GM23338 (cell line): Measurements from ENCODE around the gene NUDT21. TPM values are rescaled to one million over a fixed set of nuclear protein-coding genes. Genes with fewer than 3 reads are reported as not detected.

Source experiments
- ATAC-seq: fragments of 200-7000 bp; cut with Tn5 transposase; 3 replicates; pipeline ENCODE4 v1.9.1; 2020
- DNase-seq: peaks from one replicate; pipeline ENCODE4 v3.0.0-alpha.2; 2015; ENCODE audit warnings: low spot score
- H2AFZ ChIP-seq: fragments of 200-600 bp; sonication (generic); 2 replicates; pipeline ENCODE4 v1.8.0; 2016; ENCODE audit warnings: antibody characterized with exemption, mild to moderate bottlenecking, moderate library complexity
- H3F3A ChIP-seq: fragments of 200-600 bp; sonication (generic); replicated peaks from 2 replicates; pipeline ENCODE4 v1.8.0; 2017; ENCODE audit warnings: antibody characterized with exemption, mixed run types, low read depth
- H3K27ac ChIP-seq: fragments of 200-600 bp; sonication (generic); 2 replicates; pipeline ENCODE4 v1.6.1; 2016; ENCODE audit warnings: low read depth
- H3K27me3 ChIP-seq: fragments of 200-600 bp; sonication (generic); 2 replicates; pipeline ENCODE4 v1.8.0; 2016; ENCODE audit warnings: mild to moderate bottlenecking, mixed run types, moderate library complexity; ENCODE audit not compliant: insufficient read depth
- H3K36me3 ChIP-seq: fragments of 200-600 bp; sonication (generic); 2 replicates; pipeline ENCODE4 v1.8.0; 2016; ENCODE audit warnings: mild to moderate bottlenecking; ENCODE audit not compliant: insufficient read depth
- H3K4me1 ChIP-seq: fragments of 200-600 bp; sonication (generic); 2 replicates; pipeline ENCODE4 v1.8.0; 2016; ENCODE audit warnings: mild to moderate bottlenecking, moderate library complexity; ENCODE audit not compliant: insufficient read depth
- H3K4me2 ChIP-seq: fragments of 200-600 bp; sonication (generic); 2 replicates; pipeline ENCODE4 v1.7.1; 2017; ENCODE audit warnings: mixed run types
- H3K4me3 ChIP-seq: fragments of 200-600 bp; sonication (generic); 2 replicates; pipeline ENCODE4 v1.6.1; 2016; ENCODE audit warnings: mixed run types
- H3K79me2 ChIP-seq: fragments of 200-600 bp; sonication (generic); replicated peaks from 2 replicates; pipeline ENCODE4 v1.8.0; 2017; ENCODE audit warnings: mild to moderate bottlenecking; ENCODE audit not compliant: insufficient read depth
- H3K9me2 ChIP-seq: fragments of 200-600 bp; sonication (generic); 2 replicates; pipeline ENCODE4 v1.8.0; 2017; ENCODE audit not compliant: insufficient read depth
- H4K20me1 ChIP-seq: fragments of 200-600 bp; sonication (generic); replicated peaks from 2 replicates; pipeline ENCODE4 v1.8.0; 2017; ENCODE audit warnings: mild to moderate bottlenecking; ENCODE audit not compliant: insufficient read depth
- H3K27ac Mint-ChIP-seq: 2 replicates; pipeline ENCODE4 v1.8.0; 2020; ENCODE audit warnings: inconsistent platforms, mild to moderate bottlenecking, moderate library complexity, mixed read lengths
- H3K27me3 Mint-ChIP-seq: 3 replicates; pipeline ENCODE4 v1.8.0; 2022; ENCODE audit warnings: low read depth, mild to moderate bottlenecking, moderate library complexity, mixed read lengths, inconsistent platforms; ENCODE audit not compliant: insufficient read depth, poor library complexity
- H3K36me3 Mint-ChIP-seq: 3 replicates; pipeline ENCODE4 v1.8.0; 2021; ENCODE audit warnings: low read depth, mild to moderate bottlenecking, inconsistent platforms, moderate library complexity, mixed read lengths
- H3K4me1 Mint-ChIP-seq: 3 replicates; pipeline ENCODE4 v1.8.0; 2020; ENCODE audit warnings: mild to moderate bottlenecking, inconsistent platforms, mixed read lengths
- H3K4me3 Mint-ChIP-seq: 3 replicates; pipeline ENCODE4 v1.8.0; 2021; ENCODE audit warnings: moderate library complexity, mild to moderate bottlenecking, inconsistent platforms, mixed read lengths
- H3K9me3 Mint-ChIP-seq: 3 replicates; pipeline ENCODE4 v1.8.0; 2020; ENCODE audit warnings: moderate library complexity, mild to moderate bottlenecking, inconsistent platforms, mixed read lengths
- CTCF ChIP-seq, 2 experiments: fragments of 200-600 bp in 1 of 2; sonication (generic) in 1 of 2; conservative IDR thresholded peaks; 2 replicates each; pipeline versions ENCODE4 v1.5.1 to v1.6.1; 2016 to 2017; ENCODE audit warnings: antibody characterized with exemption in 2 of 2, low read depth in 2 of 2, mild to moderate bottlenecking in 2 of 2, moderate library complexity in 1 of 2
- ETS1 ChIP-seq: IDR thresholded peaks from 2 replicates; pipeline ENCODE4 v1.6.1; 2016; ENCODE audit warnings: antibody characterized with exemption
- EZH2 ChIP-seq: fragments of 200-600 bp; sonication (generic); IDR thresholded peaks from one replicate; pipeline ENCODE4 v1.8.0; 2017; ENCODE audit warnings: antibody characterized with exemption, mild to moderate bottlenecking, low read depth; ENCODE audit not compliant: unreplicated experiment
- EZH2phosphoT487 ChIP-seq: fragments of 200-600 bp; sonication (generic); IDR thresholded peaks from one replicate; pipeline ENCODE4 v1.8.1; 2018; ENCODE audit warnings: antibody characterized with exemption; ENCODE audit not compliant: unreplicated experiment
- JUNB ChIP-seq: IDR thresholded peaks from one replicate; pipeline ENCODE4 v1.6.1; 2016; ENCODE audit warnings: antibody characterized with exemption; ENCODE audit not compliant: unreplicated experiment
- NANOG ChIP-seq: IDR thresholded peaks from 2 replicates; pipeline ENCODE4 v1.6.1; 2016; ENCODE audit warnings: antibody characterized with exemption, borderline replicate concordance
- POLR2AphosphoS5 ChIP-seq: IDR thresholded peaks from 2 replicates; pipeline ENCODE4 v1.6.1; 2016; ENCODE audit warnings: antibody characterized with exemption, low read depth
- REST ChIP-seq: IDR thresholded peaks from one replicate; pipeline ENCODE4 v1.6.1; 2018; ENCODE audit warnings: antibody characterized with exemption; ENCODE audit not compliant: unreplicated experiment
- STAT1 ChIP-seq: IDR thresholded peaks from one replicate; pipeline ENCODE4 v1.6.1; 2016; ENCODE audit warnings: antibody characterized with exemption; ENCODE audit not compliant: unreplicated experiment
- ZNF331 ChIP-seq: fragments of 250-450 bp; sonication (Bioruptor Pico); IDR thresholded peaks from 2 replicates; pipeline ENCODE4 v1.5.0; 2020; ENCODE audit warnings: low read depth, mild to moderate bottlenecking, moderate library complexity
- polyA plus RNA-seq: library from polyadenylated mRNA; unstranded; fragments of >200 nt; fragmentation: Nextera tagmentation; extraction: Ambion mirVana; gene quantifications from 2 replicates; pipeline ENCODE4 v1.2.1, GENCODE V29; 2016
- total RNA-seq: library from RNA; depleted of rRNA; stranded (reverse); fragments of >200 nt; shearing (Covaris generic); gene quantifications from 2 replicates; pipeline ENCODE4 v1.2.3, GENCODE V29; 2014

NUDT21 gene
- total and polyA plus RNA-seq, 2 experiments from 2014 or later = 83.4 to 132 TPM

GRCh38 chr16:56417138-56417537, 34.0 kb downstream of the NUDT21 start:
- no peak overlapping the region for H3K27ac Mint-ChIP-seq

GRCh38 chr16:56415875-56416274, 35.3 kb downstream of the NUDT21 start:
- Histone ChIP-seq H2AFZ (no peak overlapping the region), H3K4me3 (no peak overlapping the region), H3K27ac (no peak overlapping the region), H3K4me1 (peaks cover 30% of the 10 kb centered on the region), H3K36me3 (0 out of 2 replicates have a peak, but pooled peaks cover 3% of the 10 kb centered on the region), H3F3A (no peaks in the 10 kb centered on the region), H3K79me2 (peaks cover 73% of the 10 kb centered on the region), H4K20me1 (peaks cover 18% of the 10 kb centered on the region), H3K27me3 (no peaks in the 10 kb centered on the region), H3K9me2 (no peaks in the 10 kb centered on the region), H3K4me2 (no peak overlapping the region)
- no peak overlapping the region for H3K27ac Mint-ChIP-seq
- DNase-seq (no peak), ATAC-seq (no peak)
- peaks cover 13% of the 10 kb centered on the region for H3K36me3 Mint-ChIP-seq
- no peak overlapping the region for H3K4me3 Mint-ChIP-seq
- H3K27me3 Mint-ChIP-seq = peaks cover 2% of the 10 kb centered on the region
- peaks cover 23% of the 10 kb centered on the region for H3K4me1 Mint-ChIP-seq
- TF ChIP-seq POLR2AphosphoS5 (no peak), JUNB (no peak), NANOG (no peak), EZH2 (no peak), ZNF331 (no peak), ETS1 (no peak), CTCF (conservative IDR thresholded peaks at IDR 0.05; ENCODE audit: low read depth in 2 of 2) (no peak), REST (no peak)
- H3K9me3 Mint-ChIP-seq = no peaks in the 10 kb centered on the region

More at GRCh38 chr16:56417138-56417537, 34.0 kb downstream of the NUDT21 start:
- H3K27me3 ChIP-seq = no peaks in the 10 kb centered on the region
- DNase-seq (no peak), ATAC-seq (no peak)
- H3K4me1 ChIP-seq = peaks cover 30% of the 10 kb centered on the region
- peaks cover 2% of the 10 kb centered on the region; the same call in 1 of the 2 replicates for H3K9me2 ChIP-seq
- no peak overlapping the region for H3K4me3 ChIP-seq
- H3K79me2 ChIP-seq = peaks cover 85% of the 10 kb centered on the region
- Mint-ChIP-seq H3K36me3 (peaks cover 3% of the 10 kb centered on the region), H3K27me3 (peaks cover 6% of the 10 kb centered on the region), H3K9me3 (no peaks in the 10 kb centered on the region), H3K4me3 (no peak overlapping the region), H3K4me1 (peaks cover 30% of the 10 kb centered on the region)
- H3F3A ChIP-seq = no peaks in the 10 kb centered on the region
- no peak overlapping the region for H3K4me2 ChIP-seq
- no peaks in the 10 kb centered on the region for H3K36me3 ChIP-seq
- H2AFZ ChIP-seq = no peak overlapping the region
- H4K20me1 ChIP-seq = peaks cover 17% of the 10 kb centered on the region
- H3K27ac ChIP-seq = no peak overlapping the region
- no peak for TF ChIP-seq STAT1
- TF ChIP-seq EZH2 = no peak
- TF ChIP-seq JUNB = no peak
- no peak for TF ChIP-seq NANOG
- no peak for TF ChIP-seq EZH2phosphoT487
- TF ChIP-seq ETS1 = no peak
